Astrocyte (in vitro differentiated cells and primary cell): Measurements from ENCODE around the gene ITK. TPM values are rescaled to one million over a fixed set of nuclear protein-coding genes. Genes with fewer than 3 reads are reported as not detected.

Experiments
- DNase-seq: peaks from one replicate; pipeline ENCODE4 v3.0.0-alpha.2; 2010; ENCODE audit warnings: low read depth
- FAIRE-seq: peaks from 2 replicates; lab custom pipeline; 2011; peaks lifted over from hg19 to GRCh38; lab: Jason Lieb, UNC
- H2AFZ ChIP-seq: 2 replicates; pipeline ENCODE4 v1.6.0; 2012; ENCODE audit warnings: low read depth, low read length, inconsistent platforms
- H3K27ac ChIP-seq: 2 replicates; pipeline ENCODE4 v1.5.1; 2011; ENCODE audit warnings: low read depth, low read length, inconsistent platforms
- H3K27me3 ChIP-seq: 2 replicates; pipeline ENCODE4 v1.6.0; 2011; ENCODE audit warnings: low read length, inconsistent platforms; ENCODE audit not compliant: insufficient read depth
- H3K36me3 ChIP-seq: 2 replicates; pipeline ENCODE4 v1.5.1; 2011; ENCODE audit warnings: low read length, inconsistent platforms; ENCODE audit not compliant: insufficient read depth
- H3K4me1 ChIP-seq: 2 replicates; pipeline ENCODE4 v1.5.1; 2011; ENCODE audit warnings: low read length, inconsistent platforms; ENCODE audit not compliant: insufficient read depth
- H3K4me2 ChIP-seq: 2 replicates; pipeline ENCODE4 v1.6.0; 2012; ENCODE audit warnings: low read length, inconsistent platforms
- H3K4me3 ChIP-seq: 2 replicates; pipeline ENCODE4 v1.5.1; 2011; ENCODE audit warnings: low read depth, mild to moderate bottlenecking, low read length, inconsistent platforms; ENCODE audit not compliant: insufficient read depth
- H3K79me2 ChIP-seq: 2 replicates; pipeline ENCODE4 v1.6.0; 2012; ENCODE audit warnings: mild to moderate bottlenecking, low read length, inconsistent platforms; ENCODE audit not compliant: insufficient read depth
- H3K9ac ChIP-seq: 2 replicates; pipeline ENCODE4 v1.6.0; 2012; ENCODE audit warnings: mild to moderate bottlenecking, low read length, inconsistent platforms
- H3K9me3 ChIP-seq: 2 replicates; pipeline ENCODE4 v1.5.1; 2012; ENCODE audit warnings: low read depth, mild to moderate bottlenecking, low read length, inconsistent platforms; ENCODE audit not compliant: insufficient read depth
- H4K20me1 ChIP-seq: 2 replicates; pipeline ENCODE4 v1.6.0; 2012; ENCODE audit warnings: low read length, inconsistent platforms; ENCODE audit not compliant: insufficient read depth
- H3K27ac Mint-ChIP-seq: one replicate; pipeline ENCODE4 v1.8.0; 2021; ENCODE audit warnings: mild to moderate bottlenecking, mixed read lengths; ENCODE audit not compliant: unreplicated experiment
- H3K27me3 Mint-ChIP-seq: one replicate; pipeline ENCODE4 v1.8.0; 2021; ENCODE audit warnings: low read depth, mixed read lengths; ENCODE audit not compliant: unreplicated experiment
- H3K36me3 Mint-ChIP-seq: one replicate; pipeline ENCODE4 v1.8.0; 2021; ENCODE audit warnings: low read depth, mixed read lengths; ENCODE audit not compliant: unreplicated experiment
- H3K4me1 Mint-ChIP-seq: one replicate; pipeline ENCODE4 v1.8.0; 2021; ENCODE audit warnings: low read depth, mixed read lengths; ENCODE audit not compliant: unreplicated experiment
- H3K4me3 Mint-ChIP-seq: one replicate; pipeline ENCODE4 v1.8.0; 2021; ENCODE audit warnings: mild to moderate bottlenecking, moderate library complexity, mixed read lengths; ENCODE audit not compliant: unreplicated experiment
- H3K9me3 Mint-ChIP-seq: one replicate; pipeline ENCODE4 v1.8.0; 2021; ENCODE audit warnings: mild to moderate bottlenecking, mixed read lengths; ENCODE audit not compliant: unreplicated experiment
- EZH2 ChIP-seq: IDR thresholded peaks from 2 replicates; pipeline ENCODE4 v1.6.1; 2012; ENCODE audit warnings: mild to moderate bottlenecking, low read length, inconsistent platforms; ENCODE audit not compliant: insufficient read depth
- total RNA-seq: library from RNA; stranded (reverse); gene quantifications from 2 replicates; pipeline ENCODE4 v1.2.1, GENCODE V29; 2021
- TF ChIP-seq, protein P1 (sequence below): IDR thresholded peaks from 2 replicates; pipeline ENCODE4 v1.5.1; 2011; ENCODE audit warnings: low read depth, mild to moderate bottlenecking, inconsistent platforms, low read length, moderate library complexity; ENCODE audit not compliant: insufficient read depth

ITK gene
- total RNA-seq, 1 donor from 2014 or later: 0.48 TPM

DNA sequence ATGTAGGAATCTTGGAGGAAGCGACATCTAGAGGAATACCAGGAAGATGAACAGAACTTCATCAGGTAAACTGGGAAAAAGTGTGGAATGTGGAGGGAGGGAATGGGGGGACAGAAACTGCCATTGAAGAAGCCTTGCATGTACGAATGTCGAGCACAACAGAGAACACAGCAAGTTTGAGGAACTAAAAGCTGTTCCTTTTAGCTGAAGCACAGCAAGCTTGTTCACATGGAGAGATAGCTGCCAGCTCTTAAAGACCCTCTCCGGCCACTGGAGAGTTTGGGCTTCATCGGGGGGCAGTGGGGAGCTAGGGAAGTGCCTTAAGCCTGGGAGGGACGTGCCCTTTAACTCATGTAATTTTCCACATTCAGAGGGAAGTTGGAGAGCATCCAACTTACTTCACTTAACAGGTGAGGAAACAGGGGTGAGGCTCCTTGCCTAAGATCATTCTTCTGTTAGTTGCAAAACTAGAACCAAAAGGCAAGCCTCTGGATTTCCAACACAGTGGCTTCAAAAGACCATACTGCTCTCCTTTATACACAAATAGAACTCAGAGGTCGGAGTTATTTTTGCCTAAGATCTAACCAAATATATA is 83.0 kb downstream of the ITK start:
- FAIRE-seq (no peak), DNase-seq (no peak)
- H4K20me1 ChIP-seq: peaks cover 8% of the 10 kb centered on the region
- Mint-ChIP-seq H3K36me3 (no peaks in the 10 kb centered on the region), H3K4me1 (peaks cover 6% of the 10 kb centered on the region), H3K4me3 (no peak overlapping the region), H3K27ac (no peak overlapping the region), H3K27me3 (peaks cover 33% of the 10 kb centered on the region), H3K9me3 (no peaks in the 10 kb centered on the region)
- no peak overlapping the region for H3K4me3 ChIP-seq
- peaks cover 30% of the 10 kb centered on the region for H3K27me3 ChIP-seq
- H3K9me3 ChIP-seq: no peaks in the 10 kb centered on the region
- no peak overlapping the region for H3K9ac ChIP-seq
- H3K4me2 ChIP-seq: no peak overlapping the region
- no peak overlapping the region for H2AFZ ChIP-seq
- TF ChIP-seq, protein P1, sequence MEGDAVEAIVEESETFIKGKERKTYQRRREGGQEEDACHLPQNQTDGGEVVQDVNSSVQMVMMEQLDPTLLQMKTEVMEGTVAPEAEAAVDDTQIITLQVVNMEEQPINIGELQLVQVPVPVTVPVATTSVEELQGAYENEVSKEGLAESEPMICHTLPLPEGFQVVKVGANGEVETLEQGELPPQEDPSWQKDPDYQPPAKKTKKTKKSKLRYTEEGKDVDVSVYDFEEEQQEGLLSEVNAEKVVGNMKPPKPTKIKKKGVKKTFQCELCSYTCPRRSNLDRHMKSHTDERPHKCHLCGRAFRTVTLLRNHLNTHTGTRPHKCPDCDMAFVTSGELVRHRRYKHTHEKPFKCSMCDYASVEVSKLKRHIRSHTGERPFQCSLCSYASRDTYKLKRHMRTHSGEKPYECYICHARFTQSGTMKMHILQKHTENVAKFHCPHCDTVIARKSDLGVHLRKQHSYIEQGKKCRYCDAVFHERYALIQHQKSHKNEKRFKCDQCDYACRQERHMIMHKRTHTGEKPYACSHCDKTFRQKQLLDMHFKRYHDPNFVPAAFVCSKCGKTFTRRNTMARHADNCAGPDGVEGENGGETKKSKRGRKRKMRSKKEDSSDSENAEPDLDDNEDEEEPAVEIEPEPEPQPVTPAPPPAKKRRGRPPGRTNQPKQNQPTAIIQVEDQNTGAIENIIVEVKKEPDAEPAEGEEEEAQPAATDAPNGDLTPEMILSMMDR: no peak
- TF ChIP-seq EZH2: no peak
- H3K79me2 ChIP-seq: peaks cover 3% of the 10 kb centered on the region
- no peaks in the 10 kb centered on the region for H3K36me3 ChIP-seq
- H3K4me1 ChIP-seq: peaks cover 12% of the 10 kb centered on the region
- no peak overlapping the region for H3K27ac ChIP-seq

DNA sequence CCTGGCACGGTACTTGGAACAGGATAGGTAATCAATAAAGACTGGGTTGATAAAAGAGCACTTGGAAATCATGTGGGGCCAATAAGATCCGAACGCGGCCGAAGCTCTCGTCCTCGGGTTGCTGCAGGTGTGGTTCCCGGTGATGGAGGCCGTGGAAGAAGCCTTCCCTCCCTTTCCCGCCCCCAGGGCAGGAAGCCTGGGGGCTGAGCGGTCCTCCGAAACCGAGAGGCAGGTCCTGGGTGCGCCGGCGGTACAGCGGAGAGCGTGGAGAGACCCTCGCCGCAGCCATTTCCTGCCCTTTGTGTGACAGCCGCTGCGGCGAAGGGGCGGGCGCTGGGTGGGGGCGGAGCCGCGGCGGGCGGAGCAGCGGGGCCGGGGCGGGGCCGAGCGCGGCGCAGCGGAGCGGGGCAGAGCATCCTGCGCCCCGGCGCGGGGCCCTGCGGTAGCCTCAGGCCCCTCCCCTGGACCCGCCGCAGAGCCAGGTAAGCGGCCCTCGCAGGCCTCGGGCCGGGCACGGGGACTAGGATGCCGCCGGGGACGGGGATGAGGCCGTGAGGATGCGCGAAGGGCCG is 85.2 kb downstream of the ITK start, which contains the start of gene CYFIP2:
Gene CYFIP2 (plus strand): TSS at position 410 of the 572 bp plus-strand sequence. CDS start 19,239 bp downstream, outside the sequence.
- no peak for FAIRE-seq
- TF ChIP-seq EZH2: no peak
- TF ChIP-seq, protein P1: no peak
- peak within 1 kb of the TSS; percentile 75 for H3K27ac Mint-ChIP-seq

More for the DNA sequence above, 85.2 kb downstream of the ITK start, which contains the start of gene CYFIP2:
- H3K4me2 ChIP-seq: peak within 1 kb of the TSS; percentile 98
- no peak within 1 kb of the TSS for H3K27ac ChIP-seq
- H4K20me1 ChIP-seq: peaks cover 8% of the 10 kb centered on the region
- peak within 1 kb of the TSS; percentile 90 for H3K4me3 Mint-ChIP-seq
- no peaks in the 10 kb centered on the region for H3K9me3 Mint-ChIP-seq
- H2AFZ ChIP-seq: peak within 1 kb of the TSS; percentile 98
- peak within 1 kb of the TSS; percentile 73 for H3K4me3 ChIP-seq
- peaks cover 23% of the 10 kb centered on the region for H3K4me1 Mint-ChIP-seq
- peaks cover 21% of the 10 kb centered on the region for H3K27me3 Mint-ChIP-seq
- no peaks in the 10 kb centered on the region for H3K9me3 ChIP-seq
- DNase-seq: no peak
- H3K4me1 ChIP-seq: peaks cover 12% of the 10 kb centered on the region
- H3K36me3 Mint-ChIP-seq: peaks cover 2% of the 10 kb centered on the region
- peak within 1 kb of the TSS; percentile 73 for H3K9ac ChIP-seq
- peaks cover 22% of the 10 kb centered on the region for H3K27me3 ChIP-seq
- no peaks in the 10 kb centered on the region for H3K36me3 ChIP-seq
- H3K79me2 ChIP-seq: peaks cover 3% of the 10 kb centered on the region
